ENCODE results near the gene UROC1. TPM values are rescaled to one million over a fixed set of nuclear protein-coding genes. Genes with fewer than 3 reads are reported as not detected.

Gene UROC1
- not detected in 2 replicates for polyA plus RNA-seq (2014; cell fraction: cytosol; rRNA removed)
- polyA plus RNA-seq (2014; cell fraction: nucleus; rRNA removed) = not detected in 2 replicates

- no peak for DNase-seq (ENCODE audit: low spot score)
These were observed at the start of gene UROC1 for GRCh38 chr3:126517291-126517951. TSS of gene UROC1 (minus strand) at chr3:126517773. CDS start at chr3:126517719, 54 bp downstream.

GRCh38 chr3:126562737-126563276, 45.2 kb upstream of the UROC1 start:
- no peak for DNase-seq (ENCODE audit: low spot score)

- DNase-seq (ENCODE audit: low spot score) = no peak
These were observed 40.9 kb upstream of the UROC1 start, which contains the start of gene C3orf22 for GRCh38 chr3:126558336-126559071. TSS of gene C3orf22 (minus strand) at chr3:126558932. CDS start at chr3:126553390, 5,542 bp downstream.

GRCh38 chr3:126557761-126558160, 40.2 kb upstream of the UROC1 start:
- no peak for DNase-seq (ENCODE audit: low spot score)

- no peak for DNase-seq (ENCODE audit: low spot score)
These were observed 39.8 kb upstream of the UROC1 start for GRCh38 chr3:126557415-126557745.

GRCh38 chr3:126556637-126557414, 39.3 kb upstream of the UROC1 start:
- DNase-seq (ENCODE audit: low spot score) = no peak

- DNase-seq (ENCODE audit: low spot score) = no peak
These were observed 38.4 kb upstream of the UROC1 start for GRCh38 chr3:126555795-126556636.

- no peak for DNase-seq (ENCODE audit: low spot score)
These were observed 37.3 kb upstream of the UROC1 start for GRCh38 chr3:126554560-126555525.

GRCh38 chr3:126553284-126554084, 35.9 kb upstream of the UROC1 start:
- no peak for DNase-seq (ENCODE audit: low spot score)

- DNase-seq (ENCODE audit: low spot score) = no peak
These were observed 35.2 kb upstream of the UROC1 start for GRCh38 chr3:126552688-126553283.

- DNase-seq (ENCODE audit: low spot score) = no peak
These were observed 34.5 kb upstream of the UROC1 start for GRCh38 chr3:126551839-126552687.

- no peak for DNase-seq (ENCODE audit: low spot score)
These were observed 33.7 kb upstream of the UROC1 start for GRCh38 chr3:126551121-126551838.

GRCh38 chr3:126550488-126551051, 33.0 kb upstream of the UROC1 start:
- no peak for DNase-seq (ENCODE audit: low spot score)

- DNase-seq (ENCODE audit: low spot score) = no peak
These were observed 32.4 kb upstream of the UROC1 start for GRCh38 chr3:126549861-126550487.

- DNase-seq (ENCODE audit: low spot score) = no peak
These were observed 31.2 kb upstream of the UROC1 start for GRCh38 chr3:126548556-126549466.

All from SK-N-DZ (cell line).